HTR-8/SVneo (cell line): ENCODE measurements around the gene ALX3.

Experiments used
- DNase-seq: peaks from one replicate; pipeline ENCODE4 v3.0.0; 2011; ENCODE audit warnings: low spot score, mixed read lengths; ENCODE audit not compliant: insufficient read length
- FAIRE-seq: peaks from 2 replicates; lab custom pipeline; 2011; peaks lifted over from hg19 to GRCh38; lab: Jason Lieb, UNC

ALX3 gene

GRCh38 chr1:110067893-110068645 is 2.4 kb downstream of the ALX3 start:
- FAIRE-seq (no peak), DNase-seq (no peak)

- DNase-seq (no peak), FAIRE-seq (no peak)
These were observed 3.0 kb downstream of the ALX3 start for GRCh38 chr1:110067479-110067892.

DNA sequence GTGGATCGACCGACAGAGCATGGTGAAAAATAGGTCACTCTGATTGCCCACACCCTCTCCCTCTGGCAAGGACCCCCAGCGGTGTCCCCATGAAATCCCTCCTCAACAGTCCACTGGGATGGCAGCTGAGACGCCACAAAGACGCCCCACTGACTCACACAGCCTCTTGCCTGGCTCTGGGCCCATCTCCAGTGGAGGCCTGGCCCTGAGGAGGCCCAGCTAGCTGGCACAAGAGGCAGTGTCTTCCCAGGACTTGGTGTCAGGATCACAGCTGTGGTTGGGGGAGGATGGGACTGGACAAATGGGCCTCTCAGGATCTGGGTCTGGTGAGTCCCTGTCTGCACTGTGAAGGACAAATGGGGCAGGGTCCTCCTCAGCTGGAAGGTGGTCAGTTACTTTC is 4.6 kb downstream of the ALX3 start:
- FAIRE-seq (no peak), DNase-seq (no peak)

GRCh38 chr1:110064576-110065337 is 5.7 kb downstream of the ALX3 start:
- no peak for FAIRE-seq
- DNase-seq: no peak

DNA sequence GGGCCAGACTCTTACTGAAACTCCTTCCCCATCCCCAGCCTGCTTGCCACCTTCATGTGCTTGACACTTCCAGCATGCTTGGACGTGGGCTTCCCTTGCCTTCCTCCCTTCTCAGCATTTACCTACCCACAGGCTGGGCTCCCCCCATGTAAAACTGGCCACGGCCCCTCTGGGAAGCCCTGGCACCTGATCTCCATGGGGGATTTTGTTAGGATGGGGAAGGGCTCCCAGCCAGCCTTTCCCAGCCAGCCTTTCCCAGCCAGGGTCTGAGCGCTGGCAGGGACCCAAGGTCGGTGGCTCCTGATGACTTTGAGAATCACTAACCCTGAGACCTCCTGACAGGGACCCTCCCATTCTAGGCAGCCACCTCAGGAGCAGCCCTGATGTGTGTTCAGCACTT is 6.7 kb downstream of the ALX3 start:
- DNase-seq (no peak), FAIRE-seq (no peak)

GRCh38 chr1:110062612-110063011 is 7.9 kb downstream of the ALX3 start:
- DNase-seq (no peak), FAIRE-seq (no peak)

- FAIRE-seq (no peak), DNase-seq (no peak)
These were observed 9.1 kb downstream of the ALX3 start for GRCh38 chr1:110061341-110061740.

GRCh38 chr1:110060662-110061060 is 9.8 kb downstream of the ALX3 start:
- DNase-seq: no peak
- FAIRE-seq: no peak

DNA sequence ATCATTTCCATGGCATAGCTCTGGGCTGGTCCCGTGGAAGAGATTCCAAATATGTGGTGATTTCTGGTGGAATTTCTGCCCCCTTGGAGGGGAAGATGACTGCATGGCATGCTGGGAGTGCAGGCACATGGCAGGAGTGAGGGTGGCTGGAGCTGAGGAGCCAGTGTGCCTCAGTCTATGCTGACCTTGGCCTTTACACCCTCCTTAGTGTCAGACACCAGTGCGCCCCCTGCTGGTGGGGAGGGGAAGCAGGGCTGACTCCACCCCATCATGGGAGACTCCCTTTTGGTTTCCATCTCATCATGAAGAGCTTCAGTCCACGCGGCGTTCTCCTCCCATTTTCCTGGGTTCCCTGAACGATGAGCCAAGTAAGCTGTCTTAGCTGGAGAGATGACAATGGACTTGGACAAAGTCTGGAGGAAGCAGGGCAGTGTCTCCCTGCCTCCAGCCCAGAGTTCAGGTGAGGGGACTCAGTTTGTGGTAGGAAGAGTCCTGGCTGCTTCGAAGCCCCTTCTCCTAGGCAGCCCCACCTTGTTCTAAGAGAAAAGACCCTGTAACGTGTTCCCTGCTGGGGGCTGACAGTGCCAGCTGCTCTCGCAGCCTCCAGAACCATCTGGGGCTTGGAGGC is 10.3 kb downstream of the ALX3 start:
- DNase-seq (no peak), FAIRE-seq (no peak)

GRCh38 chr1:110059133-110059863 is 11.2 kb downstream of the ALX3 start:
- FAIRE-seq (no peak), DNase-seq (no peak)

DNA sequence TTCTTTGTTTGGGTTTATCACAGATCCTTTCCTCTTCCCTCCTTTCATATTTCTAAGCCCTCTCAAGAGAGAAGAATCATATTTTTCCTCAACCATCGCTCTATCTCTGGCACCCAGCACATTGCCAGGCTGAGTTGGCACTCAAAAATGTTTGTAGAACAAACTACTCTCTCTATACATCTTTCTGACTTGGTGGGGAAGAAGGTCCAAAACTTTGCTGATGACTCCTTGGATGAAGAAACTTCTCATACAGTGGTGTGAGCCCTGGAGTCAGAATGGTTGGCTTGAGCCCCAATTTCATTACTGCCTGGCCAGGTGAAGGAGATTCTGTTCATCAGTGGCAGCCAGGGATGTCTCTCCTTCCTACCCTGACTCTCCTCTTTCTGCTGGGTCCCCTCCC is 11.9 kb downstream of the ALX3 start:
- FAIRE-seq: no peak
- no peak for DNase-seq

GRCh38 chr1:110057963-110058518 is 12.4 kb downstream of the ALX3 start:
- no peak for DNase-seq
- no peak for FAIRE-seq

- no peak for DNase-seq
These were observed 13.7 kb downstream of the ALX3 start for GRCh38 chr1:110056776-110057175.

DNA sequence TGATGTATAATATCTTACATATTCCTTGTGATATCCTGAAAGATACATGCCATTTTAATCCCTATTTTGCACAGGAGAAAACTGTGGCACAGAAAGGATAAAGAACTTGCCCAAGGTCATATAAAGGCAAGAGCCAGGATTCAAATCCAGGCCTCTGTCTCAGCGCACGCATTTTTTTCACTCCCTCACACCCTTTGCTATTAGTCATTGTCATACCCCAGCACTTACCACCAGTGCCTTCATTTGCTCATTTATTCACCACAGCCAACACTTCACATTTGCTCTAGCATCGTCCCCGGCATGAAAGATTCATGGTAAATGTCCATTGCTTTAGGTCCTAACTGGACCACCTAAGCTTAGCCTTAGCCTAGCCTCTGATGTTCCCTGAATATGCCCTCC is 14.2 kb downstream of the ALX3 start:
- no peak for FAIRE-seq
- DNase-seq: no peak

More at GRCh38 chr1:110056776-110057175, 13.7 kb downstream of the ALX3 start:
- FAIRE-seq: no peak

- no peak for FAIRE-seq
- DNase-seq: no peak
These were observed 14.8 kb downstream of the ALX3 start for GRCh38 chr1:110055493-110056284.

DNA sequence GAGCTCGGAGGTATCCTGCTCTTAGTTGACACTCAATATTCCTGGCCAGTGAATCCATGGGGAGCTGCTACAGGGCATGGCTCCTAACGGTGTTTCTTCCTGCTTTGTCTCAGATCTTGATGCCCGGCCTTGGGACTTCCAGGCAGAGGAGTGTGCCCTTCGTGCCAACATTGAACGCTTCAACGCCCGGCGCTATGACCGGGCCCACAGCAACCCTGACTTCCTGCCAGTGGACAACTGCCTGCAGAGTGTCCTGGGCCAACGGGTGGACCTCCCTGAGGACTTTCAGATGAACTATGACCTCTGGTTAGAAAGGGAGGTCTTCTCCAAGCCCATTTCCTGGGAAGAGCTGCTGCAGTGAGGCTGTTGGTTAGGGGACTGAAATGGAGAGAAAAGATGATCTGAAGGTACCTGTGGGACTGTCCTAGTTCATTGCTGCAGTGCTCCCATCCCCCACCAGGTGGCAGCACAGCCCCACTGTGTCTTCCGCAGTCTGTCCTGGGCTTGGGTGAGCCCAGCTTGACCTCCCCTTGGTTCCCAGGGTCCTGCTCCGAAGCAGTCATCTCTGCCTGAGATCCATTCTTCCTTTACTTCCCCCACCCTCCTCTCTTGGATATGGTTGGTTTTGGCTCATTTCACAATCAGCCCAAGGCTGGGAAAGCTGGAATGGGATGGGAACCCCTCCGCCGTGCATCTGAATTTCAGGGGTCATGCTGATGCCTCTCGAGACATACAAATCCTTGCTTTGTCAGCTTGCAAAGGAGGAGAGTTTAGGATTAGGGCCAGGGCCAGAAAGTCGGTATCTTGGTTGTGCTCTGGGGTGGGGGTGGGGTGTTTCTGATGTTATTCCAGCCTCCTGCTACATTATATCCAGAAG is 16.7 kb downstream of the ALX3 start:
- peak; percentile 45 for DNase-seq
- no peak for FAIRE-seq

DNA sequence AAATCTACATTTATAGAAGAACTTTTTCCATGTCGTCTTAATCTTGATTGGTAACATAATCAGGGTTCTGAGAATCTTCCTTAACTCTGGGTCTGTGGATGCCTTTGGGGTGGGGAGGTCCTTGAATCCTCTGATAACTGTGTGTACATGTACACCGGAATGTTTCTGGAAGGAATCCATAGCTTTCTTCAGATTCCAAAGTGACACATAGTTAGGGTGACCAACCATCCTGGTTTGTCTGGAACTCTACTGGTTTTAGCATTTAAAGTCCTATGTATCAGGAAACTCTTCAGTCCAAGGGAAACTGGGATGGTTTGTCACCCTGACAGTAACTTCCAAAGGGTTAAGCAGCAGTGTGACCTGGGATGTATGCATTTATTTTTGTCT is 19.2 kb downstream of the ALX3 start:
- DNase-seq (no peak), FAIRE-seq (no peak)

GRCh38 chr1:110050602-110051261 is 19.7 kb downstream of the ALX3 start:
- no peak for DNase-seq
- no peak for FAIRE-seq
